ENCODE measurements around the gene PEX13. TPM values are rescaled to one million over a fixed set of nuclear protein-coding genes. Genes with fewer than 3 reads are reported as not detected.
"Not testable (repeated sequence)": the region's sequence is repeated elsewhere in the genome, so short reads cannot be mapped to it uniquely, and the experiment has no call there.

Gene PEX13, protein sequence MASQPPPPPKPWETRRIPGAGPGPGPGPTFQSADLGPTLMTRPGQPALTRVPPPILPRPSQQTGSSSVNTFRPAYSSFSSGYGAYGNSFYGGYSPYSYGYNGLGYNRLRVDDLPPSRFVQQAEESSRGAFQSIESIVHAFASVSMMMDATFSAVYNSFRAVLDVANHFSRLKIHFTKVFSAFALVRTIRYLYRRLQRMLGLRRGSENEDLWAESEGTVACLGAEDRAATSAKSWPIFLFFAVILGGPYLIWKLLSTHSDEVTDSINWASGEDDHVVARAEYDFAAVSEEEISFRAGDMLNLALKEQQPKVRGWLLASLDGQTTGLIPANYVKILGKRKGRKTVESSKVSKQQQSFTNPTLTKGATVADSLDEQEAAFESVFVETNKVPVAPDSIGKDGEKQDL
- total RNA-seq (10 to 100 TPM; 26.8 to 27.4 TPM), polyA plus RNA-seq (10 to 100 TPM in 1 of 3 donors, 1 to 10 TPM in 2; 7.6 to 11.1 (median 9.0) TPM), total RNA-seq (19.2 to 42.2 (median 29.3) reads per million in 6 experiments)

- Mint-ChIP-seq H3K27ac (peak within 1 kb of the TSS; percentile 95 to 99 (median 97)), H3K27me3 (no peaks in the 10 kb centered on the region), H3K4me1 (peaks cover 10 to 54% (median 49%) of the 10 kb centered on the region in 4 donors), H3K4me3 (peak within 1 kb of the TSS; percentile 96 to 100 (median 99)), H3K9me3 (no peaks in the 10 kb centered on the region), H3K36me3 (peaks cover 0 to 17% (median 10%) of the 10 kb centered on the region in 3 donors)
- DNase-seq (peak in 6 of 10 donors; percentile 12 to 72 (median 48)), ATAC-seq (peak; percentile 85 to 87)
- POLR2A ChIA-PET: interaction anchor here (1.0 to 2.3 kb wide), 5 partner anchors 12 to 521 kb away, joined by 3 to 14 read pairs (median 4); partner anchors contain the start of genes PAPOLG and XPO1
Observed at GRCh38 chr2:61017556-61018317, at the start of gene PEX13, which contains the start of gene PUS10. TSS of gene PEX13 (plus strand) at chr2:61017720. CDS start at chr2:61017760, 40 bp downstream. TSS of gene PUS10 (minus strand) at chr2:61018255. CDS start at chr2:61011890, 6,365 bp downstream.

DNA sequence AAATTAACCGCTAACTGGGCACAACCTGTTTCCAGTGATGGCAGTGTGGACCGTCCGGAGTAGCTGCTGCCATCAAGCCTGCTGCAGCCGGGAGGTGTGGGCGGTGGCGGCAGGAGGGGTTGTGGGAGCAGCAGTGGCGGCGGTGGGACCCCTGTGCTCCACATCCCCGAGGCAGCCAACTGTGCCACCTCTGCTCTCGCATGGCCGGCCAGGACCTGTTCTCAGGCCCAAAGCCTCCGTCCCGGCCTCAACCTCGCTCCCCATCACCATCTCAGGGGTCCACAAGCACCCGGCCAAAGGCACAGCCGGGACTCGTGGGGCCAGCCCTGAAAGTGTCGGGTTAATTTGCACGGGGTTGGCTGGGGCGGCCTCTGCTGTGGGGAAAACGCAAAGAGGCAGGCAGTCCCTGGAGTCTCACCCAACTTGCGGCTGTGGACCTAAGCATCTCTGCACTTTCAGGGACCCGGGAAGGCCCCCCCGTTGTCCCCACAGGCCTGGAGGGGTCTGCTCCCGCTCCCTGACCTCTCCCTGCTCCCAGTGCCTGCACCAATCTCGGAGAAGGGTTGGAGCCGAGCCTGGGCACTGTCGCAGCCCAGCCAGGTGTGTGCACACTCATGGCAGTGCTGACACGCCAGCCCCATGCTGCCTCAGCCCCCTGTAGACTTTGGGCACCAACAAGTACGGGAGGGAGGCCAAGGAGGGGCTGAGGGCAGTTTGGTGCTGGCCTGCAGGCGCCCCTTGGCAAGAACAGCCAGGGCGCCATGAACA, 44.4 kb upstream of the PEX13 start:
- no peaks in the 10 kb centered on the region for H3K27me3 Mint-ChIP-seq
- no peak for ATAC-seq
- H3K4me3 Mint-ChIP-seq: no peak overlapping the region
- peaks cover 0 to 30% (median 7%) of the 10 kb centered on the region in 4 donors for H3K4me1 Mint-ChIP-seq
- no peaks in the 10 kb centered on the region for H3K9me3 Mint-ChIP-seq
- POLR2A ChIA-PET: no interaction called here
- H3K36me3 Mint-ChIP-seq: no peaks in the 10 kb centered on the region
- peak overlapping the region in 1 of 10 donors; percentile 63 for H3K27ac Mint-ChIP-seq
- no peak for DNase-seq

DNA sequence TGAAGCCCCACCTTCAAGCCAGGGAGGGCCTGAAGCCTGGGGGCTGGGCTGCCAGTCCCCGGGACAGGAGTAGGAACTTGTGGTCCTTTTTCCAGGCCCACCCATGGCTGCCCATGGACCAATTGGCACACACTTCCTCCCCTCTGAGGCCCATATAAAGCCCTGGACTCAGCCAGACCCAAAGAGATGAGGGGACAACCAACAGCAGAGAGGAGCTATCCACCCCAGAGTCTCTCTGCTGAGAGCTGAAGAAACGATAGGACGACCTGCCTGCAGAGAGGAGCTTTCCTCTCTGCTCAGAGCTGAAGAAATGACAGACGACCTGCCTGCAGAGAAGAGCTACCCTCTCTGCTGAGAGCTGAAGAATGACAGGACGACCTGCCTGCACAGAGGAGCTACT, 43.8 kb upstream of the PEX13 start:
- H3K4me1 Mint-ChIP-seq: peaks cover 0 to 26% (median 6%) of the 10 kb centered on the region in 4 donors
- no peaks in the 10 kb centered on the region for H3K36me3 Mint-ChIP-seq
- H3K4me3 Mint-ChIP-seq: no peak overlapping the region
- DNase-seq: no peak
- POLR2A ChIA-PET: no interaction called here
- no peak for ATAC-seq
- no peaks in the 10 kb centered on the region for H3K27me3 Mint-ChIP-seq
- H3K9me3 Mint-ChIP-seq: no peaks in the 10 kb centered on the region
- H3K27ac Mint-ChIP-seq: no peak overlapping the region

DNA sequence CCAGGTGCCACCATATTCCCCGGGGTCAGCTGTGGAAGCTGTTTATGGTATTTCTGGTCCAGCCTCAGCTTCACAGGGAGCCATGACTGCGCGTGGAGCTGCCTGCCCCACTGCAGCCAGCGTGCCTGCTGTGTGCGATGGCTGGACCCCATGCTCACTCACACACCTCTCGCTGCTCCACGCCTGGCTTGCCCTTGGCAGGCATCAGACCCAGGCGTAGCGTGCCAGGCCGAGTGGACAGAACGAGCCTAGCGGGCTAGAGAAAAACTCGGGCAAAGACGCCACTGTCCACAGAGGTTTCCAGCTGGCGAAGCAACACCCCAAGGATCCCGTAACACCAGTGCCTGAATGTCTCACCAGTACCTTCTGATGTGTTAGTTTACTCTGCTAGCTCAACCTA, 42.9 kb upstream of the PEX13 start:
- Mint-ChIP-seq H3K9me3 (no peaks in the 10 kb centered on the region), H3K4me3 (no peak overlapping the region), H3K27ac (no peak overlapping the region), H3K36me3 (no peaks in the 10 kb centered on the region), H3K4me1 (peaks cover 0 to 25% (median 6%) of the 10 kb centered on the region in 4 donors), H3K27me3 (no peaks in the 10 kb centered on the region)
- no peak for DNase-seq
- POLR2A ChIA-PET: interaction anchor here (0.7 kb wide), 1 partner anchor 10 kb away, joined by 3 read pairs; no protein-coding TSS in a partner anchor
- ATAC-seq: no peak

GRCh38 chr2:60976256-60976850, 41.2 kb upstream of the PEX13 start:
- Mint-ChIP-seq H3K27me3 (no peaks in the 10 kb centered on the region), H3K4me1 (peaks cover 0 to 30% (median 6%) of the 10 kb centered on the region in 4 donors), H3K9me3 (no peaks in the 10 kb centered on the region), H3K27ac (no peak overlapping the region), H3K4me3 (no peak overlapping the region), H3K36me3 (no peaks in the 10 kb centered on the region)
- ATAC-seq: no peak
- POLR2A ChIA-PET: no interaction called here
- DNase-seq: no peak

DNA sequence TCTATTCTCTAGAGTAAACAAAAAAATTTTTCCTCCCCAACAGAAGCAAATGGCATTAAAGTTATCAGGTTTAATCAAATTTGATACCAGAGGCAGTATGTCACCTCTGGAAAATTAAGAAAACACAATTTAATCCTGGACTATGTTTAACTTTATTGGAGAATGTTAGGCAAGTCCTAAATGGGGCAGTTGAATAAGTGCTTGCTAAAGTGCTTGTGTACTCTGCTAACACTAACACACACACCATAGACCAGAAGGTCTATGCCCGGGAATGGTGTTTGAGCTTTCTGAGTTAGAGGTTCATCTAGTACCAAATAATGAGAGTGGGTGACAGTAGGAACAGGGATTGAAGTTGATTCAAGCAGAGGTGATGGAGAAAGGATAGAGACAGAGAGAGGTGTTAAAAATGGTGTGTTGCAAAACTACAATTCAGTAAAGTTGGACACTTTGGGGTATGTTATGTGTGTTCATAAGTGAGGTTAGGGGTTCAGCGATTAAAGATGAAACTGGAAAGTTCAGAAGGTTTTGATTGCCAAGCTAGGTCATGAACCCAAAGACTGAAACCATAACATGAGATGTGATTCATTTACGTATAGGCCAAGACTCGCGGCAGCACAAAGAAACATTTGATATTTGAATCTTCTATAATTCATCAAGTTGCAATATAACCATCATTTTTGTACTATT, 40.5 kb upstream of the PEX13 start:
- Mint-ChIP-seq H3K4me3 (no peak overlapping the region), H3K4me1 (peaks cover 0 to 26% (median 5%) of the 10 kb centered on the region in 4 donors), H3K27me3 (no peaks in the 10 kb centered on the region), H3K9me3 (no peaks in the 10 kb centered on the region), H3K36me3 (no peaks in the 10 kb centered on the region), H3K27ac (peak overlapping the region in 1 of 10 donors; percentile 8)
- DNase-seq: no peak
- ATAC-seq: no peak
- POLR2A ChIA-PET: no interaction called here

DNA sequence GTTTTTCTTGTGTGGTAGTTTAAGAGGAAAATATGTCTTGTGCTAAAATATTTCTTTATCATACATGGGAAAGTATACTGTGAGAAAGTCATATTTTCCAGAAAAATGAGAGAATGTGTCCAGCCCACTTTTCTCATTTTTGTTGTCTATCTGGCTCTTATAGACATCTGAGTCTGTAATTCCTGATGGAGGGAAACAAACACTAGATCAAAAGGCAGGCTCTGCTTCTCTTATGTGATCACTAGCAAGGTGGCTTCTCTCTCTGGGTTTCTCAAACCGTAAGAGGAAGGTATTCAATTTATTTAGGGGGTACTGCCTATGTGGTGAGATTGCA, 40.0 kb upstream of the PEX13 start:
- H3K27me3 Mint-ChIP-seq: no peaks in the 10 kb centered on the region
- no peak overlapping the region for H3K4me3 Mint-ChIP-seq
- ATAC-seq (no peak), DNase-seq (no peak)
- POLR2A ChIA-PET: no interaction called here
- peak overlapping the region in 1 of 10 donors; percentile 8 for H3K27ac Mint-ChIP-seq
- no peaks in the 10 kb centered on the region for H3K9me3 Mint-ChIP-seq
- no peaks in the 10 kb centered on the region for H3K36me3 Mint-ChIP-seq
- H3K4me1 Mint-ChIP-seq: peaks cover 0 to 24% (median 4%) of the 10 kb centered on the region in 4 donors

DNA sequence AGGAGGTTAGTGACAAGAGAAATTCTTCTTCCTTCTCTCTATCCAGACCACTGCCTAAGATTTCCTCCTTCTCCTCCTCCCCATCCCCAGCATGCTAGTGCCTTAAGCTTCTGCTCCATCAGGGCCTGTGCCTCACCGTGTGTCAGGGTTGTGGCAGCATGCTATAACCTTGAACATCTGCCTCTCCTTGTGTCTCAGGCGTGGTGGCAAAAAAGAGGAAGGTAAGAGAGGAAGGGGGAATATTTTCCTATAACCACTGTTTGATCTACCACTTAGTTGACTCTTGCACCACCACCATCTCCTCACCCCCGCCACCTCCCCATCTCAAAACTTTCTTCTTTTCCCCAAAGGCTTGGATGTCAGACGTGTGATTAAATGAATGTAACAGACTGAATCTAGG, 38.3 kb upstream of the PEX13 start:
- no peaks in the 10 kb centered on the region for H3K36me3 Mint-ChIP-seq
- H3K27me3 Mint-ChIP-seq: no peaks in the 10 kb centered on the region
- ATAC-seq (no peak), DNase-seq (no peak)
- H3K4me1 Mint-ChIP-seq: peaks cover 0 to 23% (median 3%) of the 10 kb centered on the region in 4 donors
- POLR2A ChIA-PET: no interaction called here
- no peak overlapping the region for H3K4me3 Mint-ChIP-seq
- H3K9me3 Mint-ChIP-seq: no peaks in the 10 kb centered on the region
- H3K27ac Mint-ChIP-seq: peak overlapping the region in 1 of 10 donors; percentile 29

DNA sequence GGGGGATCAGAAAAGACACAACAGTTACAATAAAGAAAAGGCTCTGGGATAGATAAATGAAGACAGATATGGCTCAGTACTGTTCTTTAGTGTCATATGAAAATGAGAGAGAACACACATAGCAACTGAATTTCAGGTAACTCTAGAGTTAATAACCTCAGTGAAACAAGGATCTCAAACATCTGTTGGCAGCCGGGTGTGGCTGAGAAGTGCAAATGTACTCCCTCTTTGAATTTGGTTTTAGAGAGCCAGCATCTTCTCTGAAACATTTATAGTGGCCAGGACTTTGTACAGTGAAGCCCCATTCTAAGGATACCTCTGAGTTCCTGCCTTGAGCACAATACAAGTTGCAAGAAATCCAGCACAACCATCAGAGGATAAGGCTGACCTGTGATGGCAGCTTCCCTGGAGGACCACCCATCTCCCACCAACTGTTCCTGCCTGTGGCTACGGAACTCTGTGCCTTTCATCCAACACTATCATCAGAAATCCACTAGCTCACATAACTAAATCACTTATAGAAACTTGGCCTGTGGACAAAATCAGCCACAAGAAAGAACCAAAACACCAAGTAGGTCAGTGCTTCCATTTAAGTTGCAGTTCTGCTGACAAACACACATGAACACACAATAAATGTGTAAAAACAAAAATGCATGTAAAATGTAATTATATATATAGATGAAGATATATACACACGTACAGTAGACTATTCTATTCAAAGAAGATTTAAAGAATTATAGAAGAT, 37.3 kb upstream of the PEX13 start:
- no peaks in the 10 kb centered on the region for H3K27me3 Mint-ChIP-seq
- POLR2A ChIA-PET: no interaction called here
- H3K36me3 Mint-ChIP-seq: no peaks in the 10 kb centered on the region
- H3K4me1 Mint-ChIP-seq: peaks cover 0 to 27% (median 3%) of the 10 kb centered on the region in 4 donors
- DNase-seq: no peak
- no peak for ATAC-seq
- H3K9me3 Mint-ChIP-seq: no peaks in the 10 kb centered on the region
- H3K27ac Mint-ChIP-seq: no peak overlapping the region
- no peak overlapping the region for H3K4me3 Mint-ChIP-seq

GRCh38 chr2:60982066-60982465, 35.5 kb upstream of the PEX13 start:
- H3K4me3 Mint-ChIP-seq, H3K27me3 Mint-ChIP-seq, POLR2A ChIA-PET, ATAC-seq, H3K9me3 Mint-ChIP-seq, H3K36me3 Mint-ChIP-seq, H3K27ac Mint-ChIP-seq, DNase-seq: not testable (repeated sequence)
- H3K4me1 Mint-ChIP-seq: peaks cover 0 to 29% (median 2%) of the 10 kb centered on the region in 4 donors

DNA sequence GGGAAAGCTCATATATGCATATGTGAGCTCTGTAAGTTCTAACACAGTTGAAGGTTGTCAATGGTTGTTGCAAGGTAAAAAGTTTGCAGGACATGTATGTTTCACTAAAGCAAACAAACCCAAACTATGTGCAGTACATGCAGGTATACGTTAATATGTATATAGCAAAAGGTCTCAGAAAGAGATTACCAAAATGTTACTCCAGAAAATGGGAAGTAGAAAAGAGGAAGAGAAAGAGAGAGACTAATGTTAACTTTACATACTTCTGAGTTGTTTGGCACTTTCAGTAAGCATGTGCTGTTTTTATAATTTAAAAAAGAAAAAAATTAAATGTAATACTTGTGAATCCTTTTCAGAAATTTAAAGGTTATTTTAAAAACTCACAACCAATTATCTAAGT, 32.8 kb upstream of the PEX13 start:
- peaks cover 0 to 9% (median 7%) of the 10 kb centered on the region in 3 donors for H3K36me3 Mint-ChIP-seq
- POLR2A ChIA-PET: no interaction called here
- H3K27me3 Mint-ChIP-seq: no peaks in the 10 kb centered on the region
- peak overlapping the region in 1 of 10 donors; percentile 4 for H3K4me3 Mint-ChIP-seq
- no peaks in the 10 kb centered on the region for H3K9me3 Mint-ChIP-seq
- H3K27ac Mint-ChIP-seq: peak overlapping the region in 1 of 10 donors; percentile 30
- peaks cover 0 to 24% (median 0%) of the 10 kb centered on the region in 4 donors for H3K4me1 Mint-ChIP-seq
- no peak for ATAC-seq
- DNase-seq: no peak

All from naive thymus-derived CD8-positive, alpha-beta T cell (primary cell).